AG04449 (cell line): ENCODE data around the gene EHD2.
"Not testable (repeated sequence)": the region's sequence is repeated elsewhere in the genome, so short reads cannot be mapped to it uniquely, and the experiment has no call there.

ENCODE experiments used
- CTCF ChIA-PET: fragments of 350-600 bp; formaldehyde crosslinking; extraction: SDS; loops from one replicate; lab custom pipeline; 2021; ENCODE audit warnings: antibody characterized with exemption; lab: Yijun Ruan, JAX
- POLR2A ChIA-PET: fragments of 400-600, 350-600 bp; formaldehyde crosslinking; extraction: SDS; loops from one replicate; lab custom pipeline; 2020; ENCODE audit warnings: antibody characterized with exemption, inconsistent platforms; lab: Yijun Ruan, JAX
- DNase-seq: peaks from one replicate; pipeline ENCODE4 v3.0.0-alpha.2; 2010; ENCODE audit warnings: low read depth, low spot score
- H3K4me3 ChIP-seq: 2 replicates; pipeline ENCODE4 v1.5.1; 2011; ENCODE audit warnings: low read depth, mild to moderate bottlenecking, control low read depth, low read length
- CTCF ChIP-seq: IDR thresholded peaks from one replicate; pipeline ENCODE4 v1.5.1; 2011; ENCODE audit warnings: mild to moderate bottlenecking, moderate library complexity, low read length, control low read depth, inconsistent platforms; ENCODE audit not compliant: insufficient read depth; ENCODE audit errors: missing control alignments

EHD2 gene

GRCh38 chr19:47761566-47761965, 48.3 kb downstream of the EHD2 start:
- no peak for TF ChIP-seq CTCF
- no peak for DNase-seq
- CTCF ChIA-PET, result interaction anchor here (0.9 to 1.3 kb wide), 2 partner anchors 18 to 48 kb away, joined by 3 to 4 read pairs; partner anchors contain the start of gene EHD2
- POLR2A ChIA-PET, result interaction anchor here (1.2 kb wide), 1 partner anchor 14 kb away, joined by 3 read pairs; no protein-coding TSS in a partner anchor
- H3K4me3 ChIP-seq, result no peak overlapping the region

- ChIA-PET CTCF (interaction anchor here (0.8 to 7.1 kb wide), 5 partner anchors 18 to 324 kb away, joined by 3 to 100 read pairs (median 3); partner anchors contain the start of gene EHD2), POLR2A (interaction anchor here (1.2 kb wide), 1 partner anchor 15 kb away, joined by 3 read pairs; no protein-coding TSS in a partner anchor)
- no peak for DNase-seq
- H3K4me3 ChIP-seq, result no peak overlapping the region
- no peak for TF ChIP-seq CTCF
These were observed 48.9 kb downstream of the EHD2 start for GRCh38 chr19:47762151-47762550.

- POLR2A ChIA-PET, result no interaction called here
- no peak overlapping the region for H3K4me3 ChIP-seq
- CTCF ChIA-PET, result interaction anchor here (0.8 to 7.1 kb wide), 6 partner anchors 17 to 324 kb away, joined by 3 to 100 read pairs (median 4); partner anchors contain the start of gene EHD2
- DNase-seq, result no peak
- no peak for TF ChIP-seq CTCF
These were observed 49.5 kb downstream of the EHD2 start for GRCh38 chr19:47762615-47763308.

GRCh38 chr19:47764705-47765104, 51.5 kb downstream of the EHD2 start:
- CTCF ChIA-PET, result interaction anchor here (0.9 to 7.1 kb wide), 11 partner anchors 8 to 99 kb away, joined by 3 to 100 read pairs (median 15); partner anchors contain the start of genes EHD2, NOP53 and SELENOW
- not testable (repeated sequence) for DNase-seq, H3K4me3 ChIP-seq
- POLR2A ChIA-PET, result interaction anchor here (0.7 to 1.3 kb wide), 3 partner anchors 50 to 101 kb away, joined by 3 to 4 read pairs (median 3); no protein-coding TSS in a partner anchor

- H3K4me3 ChIP-seq, result no peak overlapping the region
- DNase-seq, result no peak
- TF ChIP-seq CTCF, result peak; percentile 88
- ChIA-PET POLR2A (interaction anchor here (0.9 to 1.4 kb wide), 3 partner anchors 12 to 52 kb away, joined by 4 read pairs; partner anchors contain the start of genes EHD2 and SELENOW), CTCF (interaction anchor here (0.9 to 7.1 kb wide), 15 partner anchors 9 to 126 kb away, joined by 3 to 100 read pairs (median 14); partner anchors contain the start of genes EHD2, NOP53 and SELENOW)
These were observed 52.5 kb downstream of the EHD2 start for GRCh38 chr19:47765523-47766358.

- DNase-seq, result no peak
- CTCF ChIA-PET, result interaction anchor here (0.9 to 7.1 kb wide), 12 partner anchors 9 to 330 kb away, joined by 3 to 100 read pairs (median 14); partner anchors contain the start of genes EHD2 and SELENOW
- H3K4me3 ChIP-seq, result no peak overlapping the region
- no peak for TF ChIP-seq CTCF
- POLR2A ChIA-PET, result interaction anchor here (0.9 to 1.4 kb wide), 2 partner anchors 13 to 53 kb away, joined by 4 read pairs; partner anchors contain the start of gene EHD2
These were observed 53.1 kb downstream of the EHD2 start for GRCh38 chr19:47766359-47766620.
